HG02610 (cell line): ENCODE measurements around the gene FHAD1.

ENCODE experiments used
- ATAC-seq: cut with Tn5 transposase; IDR thresholded peaks from one replicate; pipeline ENCODE4 v1.9.1; 2021; ENCODE audit warnings: mild to moderate bottlenecking, moderate library complexity; ENCODE audit not compliant: unreplicated experiment

Gene FHAD1

DNA sequence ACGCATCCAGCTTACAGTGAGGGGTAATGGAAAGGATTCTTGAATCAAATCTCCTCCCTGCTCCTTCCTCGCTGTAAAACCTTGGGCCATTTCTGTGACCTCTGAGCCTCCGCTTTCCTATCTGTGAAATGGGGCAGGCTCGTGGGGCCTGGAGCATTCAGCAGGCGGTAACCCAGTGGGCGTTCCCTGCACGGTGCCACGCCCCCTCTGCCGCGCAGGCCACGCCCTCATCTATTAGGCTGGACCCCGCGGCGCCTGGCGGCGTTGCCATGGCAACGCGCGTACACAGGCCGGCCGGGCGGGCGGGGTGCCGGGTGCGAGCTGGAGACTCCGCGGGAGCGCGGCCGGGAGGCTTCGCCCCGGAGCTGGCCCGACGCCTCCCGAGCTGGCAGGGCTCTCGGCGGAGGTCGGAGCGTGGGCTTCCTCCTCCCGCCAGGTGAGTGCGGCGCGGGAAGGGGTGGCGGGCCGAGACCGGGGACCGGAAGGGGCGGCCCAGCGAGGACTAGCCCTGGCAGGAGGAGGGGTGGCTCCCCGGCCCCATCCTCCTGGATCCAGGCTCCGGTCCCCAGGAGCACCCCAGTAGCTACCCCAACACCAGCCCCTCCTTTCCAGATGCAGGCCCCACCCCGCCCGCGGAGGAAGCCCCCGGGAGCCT, at the start of gene FHAD1:
TSS of gene FHAD1 (plus strand) at position 264 of the 655 bp plus-strand sequence. CDS start 4,562 bp downstream, outside the sequence.
- peak; percentile 47 for ATAC-seq

- no peak for ATAC-seq
These were observed 49.2 kb upstream of the FHAD1 start for GRCh38 chr1:15197591-15198447.

- ATAC-seq = no peak
These were observed 48.3 kb upstream of the FHAD1 start for GRCh38 chr1:15198684-15199083.

GRCh38 chr1:15201221-15201620, 45.8 kb upstream of the FHAD1 start:
- ATAC-seq = no peak

GRCh38 chr1:15201849-15202551, 45.0 kb upstream of the FHAD1 start:
- no peak for ATAC-seq

DNA sequence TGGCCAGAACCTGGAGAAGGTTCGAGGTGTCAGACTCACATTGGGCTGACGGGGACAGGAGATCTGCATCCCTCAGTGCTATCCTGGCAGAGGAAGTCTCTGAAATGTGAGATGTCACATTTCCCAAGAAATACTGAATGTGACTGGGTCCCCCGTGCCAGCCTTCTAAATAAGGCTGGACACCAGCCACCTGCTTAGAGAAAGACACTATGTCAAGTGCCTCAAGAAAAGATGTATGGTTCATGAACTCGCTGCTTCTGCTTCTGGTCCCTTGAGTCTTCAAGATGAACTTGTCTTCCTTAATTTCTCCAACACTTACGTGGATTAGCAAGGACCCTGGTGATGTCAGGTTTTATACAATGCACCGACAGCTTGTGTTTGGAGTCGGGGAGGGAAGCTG, 42.1 kb upstream of the FHAD1 start:
- no peak for ATAC-seq

DNA sequence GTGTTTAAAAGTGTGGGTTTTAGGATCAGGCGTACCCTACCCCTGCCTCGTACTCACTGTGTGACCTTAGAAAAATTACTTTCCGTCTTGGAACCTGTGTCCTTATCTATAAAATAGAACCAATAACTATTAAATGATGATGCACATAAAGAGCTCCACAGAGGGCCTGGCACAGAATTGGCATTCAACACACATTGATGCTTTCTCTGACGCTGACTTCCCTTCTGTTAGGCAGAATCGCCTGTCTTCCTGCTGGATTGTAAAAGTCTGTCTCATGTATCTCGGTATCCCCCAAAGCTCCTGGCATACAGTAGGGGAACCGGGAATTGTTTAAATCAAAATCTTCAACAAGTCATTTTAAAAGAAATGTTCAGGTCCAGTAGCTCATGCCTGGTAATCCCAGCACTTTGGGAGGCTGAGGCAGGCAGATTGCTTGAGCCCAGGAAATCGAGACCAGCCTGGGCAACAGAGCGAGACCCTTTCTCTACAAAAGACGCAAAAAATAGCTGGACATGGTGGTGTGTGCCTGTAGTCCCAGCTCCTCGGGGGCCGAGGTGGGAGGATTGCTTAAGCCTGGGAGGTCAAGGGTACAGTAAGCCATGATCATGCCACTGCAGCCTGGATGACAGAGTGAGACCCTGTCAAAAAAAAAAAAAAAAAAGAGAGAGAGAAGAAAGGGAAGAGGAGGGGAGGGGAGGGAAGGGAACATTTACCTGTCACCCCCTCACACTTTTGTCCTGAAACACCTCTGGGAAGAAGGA, 41.3 kb upstream of the FHAD1 start:
- no peak for ATAC-seq

GRCh38 chr1:15206418-15207030, 40.5 kb upstream of the FHAD1 start:
- ATAC-seq = no peak

GRCh38 chr1:15207031-15207828, 39.8 kb upstream of the FHAD1 start:
- no peak for ATAC-seq

DNA sequence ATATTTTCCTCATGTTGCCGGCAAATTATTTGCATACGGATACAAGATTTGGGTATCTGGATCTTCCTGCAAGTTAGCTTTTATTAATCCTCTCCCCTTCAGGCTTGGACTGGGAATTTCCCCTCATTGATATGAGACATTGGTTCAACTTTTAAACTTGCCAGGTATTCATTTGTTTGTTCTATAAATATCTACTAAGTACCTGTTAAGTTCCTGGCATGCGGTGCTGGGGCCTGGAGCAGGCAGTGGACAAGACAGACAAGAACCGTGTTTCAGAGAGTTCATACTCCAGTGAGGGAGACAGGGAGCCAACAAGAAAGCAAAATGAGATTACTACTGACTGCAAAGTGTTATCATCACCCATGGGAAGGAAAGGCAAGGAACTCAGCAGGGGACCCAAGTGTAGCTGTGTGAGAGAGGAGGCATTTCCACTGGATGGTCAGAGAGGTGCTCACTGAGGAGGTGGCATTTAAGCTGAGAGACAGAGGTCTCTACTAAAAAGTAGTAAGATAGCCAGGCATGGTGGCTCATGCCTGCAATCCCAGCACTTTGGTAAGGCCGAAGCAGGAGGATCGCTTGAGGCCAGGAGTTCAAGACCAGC, 39.1 kb upstream of the FHAD1 start:
- ATAC-seq = no peak

GRCh38 chr1:15210651-15211375, 36.2 kb upstream of the FHAD1 start:
- ATAC-seq = no peak

DNA sequence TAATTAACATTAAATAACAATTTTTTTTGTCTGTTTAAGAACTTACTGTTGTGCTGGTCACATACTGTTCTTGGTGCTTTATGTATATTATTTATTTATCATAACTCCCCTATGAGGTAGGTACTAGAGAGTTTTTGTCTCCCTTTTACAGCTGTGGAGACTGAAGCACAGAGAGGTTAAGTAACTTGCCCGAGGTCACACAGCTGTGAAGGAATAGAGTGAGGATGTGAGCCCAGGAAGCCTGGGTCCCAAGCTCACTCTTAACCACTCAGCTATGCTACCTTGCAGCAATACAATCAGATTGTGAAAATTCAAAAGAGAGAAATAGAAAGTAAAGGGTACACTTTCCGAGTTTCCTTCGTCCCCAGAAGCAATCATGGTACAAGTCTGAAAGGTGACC, 35.6 kb upstream of the FHAD1 start:
- ATAC-seq = no peak

- no peak for ATAC-seq
These were observed 34.6 kb upstream of the FHAD1 start for GRCh38 chr1:15212216-15212953.

GRCh38 chr1:15212954-15213291, 34.1 kb upstream of the FHAD1 start:
- no peak for ATAC-seq

DNA sequence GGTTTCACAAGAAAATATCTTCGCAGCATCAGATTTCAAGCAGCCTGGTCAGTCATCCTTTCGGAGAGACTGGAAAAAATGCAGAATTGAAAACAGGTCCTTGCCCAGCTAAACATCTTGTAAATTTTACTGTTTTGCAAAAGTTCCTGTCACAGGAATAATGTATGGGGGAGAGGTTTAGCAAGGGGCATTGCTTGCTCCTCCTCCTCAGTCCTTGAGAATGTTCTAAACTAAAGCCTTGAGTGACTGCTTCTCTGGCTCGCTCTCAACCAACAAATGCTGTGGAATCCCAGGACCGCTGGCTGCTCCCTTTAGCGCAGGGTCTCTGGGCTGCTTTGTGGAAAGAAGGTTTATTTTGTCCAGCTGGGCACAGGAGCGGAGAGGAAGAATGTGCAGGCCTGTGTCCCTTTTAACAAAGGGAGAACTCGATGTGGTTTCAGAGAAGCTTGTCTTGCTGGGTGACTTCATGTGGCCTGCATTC, 33.6 kb upstream of the FHAD1 start:
- ATAC-seq = no peak

- ATAC-seq = no peak
These were observed 32.5 kb upstream of the FHAD1 start for GRCh38 chr1:15214527-15214926.

DNA sequence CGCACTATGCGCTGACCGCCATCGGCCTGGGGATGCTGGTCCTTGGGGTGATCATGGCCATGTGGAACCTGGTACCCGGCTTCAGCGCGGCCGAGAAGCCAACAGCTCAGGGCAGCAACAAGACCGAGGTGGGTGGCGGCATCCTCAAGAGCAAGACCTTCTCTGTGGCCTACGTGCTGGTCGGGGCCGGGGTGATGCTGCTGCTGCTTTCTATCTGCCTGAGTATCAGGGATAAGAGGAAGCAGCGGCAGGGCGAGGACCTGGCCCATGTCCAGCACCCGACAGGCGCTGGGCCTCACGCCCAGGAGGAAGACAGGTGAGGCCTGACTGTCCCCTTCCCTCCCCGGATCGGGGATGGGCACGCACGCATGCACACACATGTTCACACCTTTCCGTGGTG, 31.9 kb upstream of the FHAD1 start:
- no peak for ATAC-seq

DNA sequence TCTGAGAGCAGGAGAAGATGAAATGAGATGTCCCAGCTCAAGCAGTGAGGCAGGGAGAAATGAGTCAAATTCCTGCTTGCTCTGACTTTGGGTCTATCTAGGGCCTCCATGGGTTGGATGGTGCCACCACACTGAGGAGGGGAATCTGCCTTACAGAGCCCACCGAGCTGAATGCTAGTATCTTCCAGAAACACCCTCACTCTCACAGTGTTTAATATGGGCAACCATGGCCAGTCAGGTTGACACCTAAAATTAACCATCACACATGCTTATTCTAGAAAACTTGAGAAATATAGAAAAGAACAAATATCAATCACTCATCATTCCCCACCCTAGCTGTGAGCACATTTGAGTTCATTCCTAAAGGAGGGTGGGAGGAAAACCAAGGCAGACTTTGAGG, 29.4 kb upstream of the FHAD1 start:
- no peak for ATAC-seq
